ENCODE data around the gene PUS3. TPM values are rescaled to one million over a fixed set of nuclear protein-coding genes. Genes with fewer than 3 reads are reported as not detected.
"Not testable (repeated sequence)": the region's sequence is repeated elsewhere in the genome, so short reads cannot be mapped to it uniquely, and the experiment has no call there.

The PUS3 gene
- total RNA-seq, 2 donors from 2014 or later: 8.3 to 11.8 TPM

DNA sequence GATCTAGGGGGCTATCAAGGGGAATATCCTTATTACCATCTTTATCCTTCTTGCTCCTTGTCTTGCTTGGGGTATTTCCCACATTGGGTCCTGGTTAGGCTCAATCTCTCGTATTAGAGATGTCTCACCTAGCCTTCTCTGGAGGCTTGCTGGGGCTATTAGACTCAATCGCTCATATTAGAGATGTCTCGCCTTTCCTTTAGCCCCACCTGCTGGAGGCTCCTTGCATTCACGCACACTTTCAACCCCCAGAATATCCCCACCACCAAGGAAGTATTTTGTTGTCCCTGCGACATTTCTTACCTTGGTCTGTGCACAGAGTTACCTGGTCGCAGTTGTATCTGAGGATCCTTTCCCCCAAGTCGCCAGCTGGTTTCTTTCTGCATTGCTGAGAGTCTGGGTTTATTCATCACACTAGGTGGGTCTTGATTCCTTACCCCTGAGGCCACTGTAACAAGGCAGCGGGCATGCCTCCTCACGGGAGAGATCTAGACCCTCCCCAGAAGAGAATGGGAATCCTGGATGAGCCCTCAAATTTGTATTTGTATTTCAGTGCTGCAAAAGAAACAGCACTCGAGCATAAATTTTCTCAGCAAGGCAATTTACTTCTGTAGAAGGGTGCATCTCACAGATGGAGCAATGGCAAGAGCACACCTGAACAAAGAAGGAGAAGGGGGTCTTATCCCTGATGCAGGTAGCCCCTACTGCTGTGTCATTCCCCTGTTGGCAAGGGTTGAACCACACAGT is 31.4 kb downstream of the PUS3 start:
- H3K4me3 ChIP-seq: no peak overlapping the region
- no peaks in the 10 kb centered on the region for H3K4me1 ChIP-seq (replicated peaks)
- H3K9me3 ChIP-seq: no peaks in the 10 kb centered on the region
- H3K36me3 ChIP-seq: no peaks in the 10 kb centered on the region
- 77% methylated on average over 10 of the region's 10 CpGs for WGBS
- no peak for TF ChIP-seq POLR2AphosphoS5 (IDR thresholded peaks at IDR 0.05)
- no peak for TF ChIP-seq POLR2A (IDR thresholded peaks at IDR 0.05)
- TF ChIP-seq, protein P1, sequence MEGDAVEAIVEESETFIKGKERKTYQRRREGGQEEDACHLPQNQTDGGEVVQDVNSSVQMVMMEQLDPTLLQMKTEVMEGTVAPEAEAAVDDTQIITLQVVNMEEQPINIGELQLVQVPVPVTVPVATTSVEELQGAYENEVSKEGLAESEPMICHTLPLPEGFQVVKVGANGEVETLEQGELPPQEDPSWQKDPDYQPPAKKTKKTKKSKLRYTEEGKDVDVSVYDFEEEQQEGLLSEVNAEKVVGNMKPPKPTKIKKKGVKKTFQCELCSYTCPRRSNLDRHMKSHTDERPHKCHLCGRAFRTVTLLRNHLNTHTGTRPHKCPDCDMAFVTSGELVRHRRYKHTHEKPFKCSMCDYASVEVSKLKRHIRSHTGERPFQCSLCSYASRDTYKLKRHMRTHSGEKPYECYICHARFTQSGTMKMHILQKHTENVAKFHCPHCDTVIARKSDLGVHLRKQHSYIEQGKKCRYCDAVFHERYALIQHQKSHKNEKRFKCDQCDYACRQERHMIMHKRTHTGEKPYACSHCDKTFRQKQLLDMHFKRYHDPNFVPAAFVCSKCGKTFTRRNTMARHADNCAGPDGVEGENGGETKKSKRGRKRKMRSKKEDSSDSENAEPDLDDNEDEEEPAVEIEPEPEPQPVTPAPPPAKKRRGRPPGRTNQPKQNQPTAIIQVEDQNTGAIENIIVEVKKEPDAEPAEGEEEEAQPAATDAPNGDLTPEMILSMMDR (IDR thresholded peaks at IDR 0.05): no peak
- H3K27ac ChIP-seq: no peak overlapping the region
- no peak for DNase-seq (ENCODE audit: low spot score)
- H3K27me3 ChIP-seq (replicated peaks; ENCODE audit: insufficient read depth): no peaks in the 10 kb centered on the region
- intact Hi-C loops (cut with DNase I): loop anchor here (10.0 kb wide), 1 partner anchor 777 kb away; no protein-coding TSS in a partner anchor

DNA sequence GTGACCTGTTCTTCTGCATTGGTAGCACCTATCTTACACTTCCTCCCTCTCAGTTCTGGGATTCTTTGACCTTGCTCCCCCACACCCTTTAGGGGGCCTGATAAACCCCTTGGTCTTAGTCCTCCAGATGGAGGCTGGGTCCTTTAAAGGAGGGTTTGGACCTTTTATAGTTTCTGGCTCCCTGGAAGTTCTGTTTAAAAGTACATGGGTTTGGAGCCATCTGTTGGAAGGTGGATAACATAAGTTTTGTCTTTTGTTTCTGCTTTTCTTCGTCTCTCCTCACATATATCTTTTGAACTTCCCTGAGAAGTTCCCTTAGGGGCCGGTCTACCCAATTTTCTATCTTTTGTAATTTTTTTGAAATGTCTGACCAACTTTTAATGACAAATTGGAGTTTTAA is 33.5 kb downstream of the PUS3 start:
- TF ChIP-seq, protein P1 (IDR thresholded peaks at IDR 0.05): no peak
- TF ChIP-seq POLR2AphosphoS5 (IDR thresholded peaks at IDR 0.05) (no peak), POLR2A (IDR thresholded peaks at IDR 0.05) (no peak)
- 80% methylated on average over 2 of the region's 2 CpGs for WGBS
- H3K4me1 ChIP-seq (replicated peaks): no peaks in the 10 kb centered on the region
- no peaks in the 10 kb centered on the region for H3K27me3 ChIP-seq (replicated peaks; ENCODE audit: insufficient read depth)
- intact Hi-C loops (cut with DNase I): no loop called here
- H3K9me3 ChIP-seq: no peaks in the 10 kb centered on the region
- H3K27ac ChIP-seq: no peak overlapping the region
- no peak for DNase-seq (ENCODE audit: low spot score)
- no peak overlapping the region for H3K4me3 ChIP-seq
- no peaks in the 10 kb centered on the region for H3K36me3 ChIP-seq

DNA sequence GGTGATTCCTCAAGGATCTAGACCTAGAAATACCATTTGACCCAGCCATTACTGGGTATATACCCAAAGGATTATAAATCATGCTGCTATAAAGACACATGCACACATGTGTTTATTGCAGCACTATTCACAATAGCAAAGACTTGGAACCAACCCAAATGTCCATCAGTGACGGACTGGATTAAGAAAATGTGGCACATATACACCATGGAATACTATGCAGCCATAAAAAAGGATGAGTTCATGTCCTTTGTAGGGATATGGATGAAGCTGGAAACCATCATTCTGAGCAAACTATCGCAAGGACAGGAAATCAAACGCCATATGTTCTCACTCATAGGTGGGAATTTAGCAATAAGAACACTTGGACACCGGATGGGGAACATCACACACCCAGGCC is 37.7 kb downstream of the PUS3 start:
- DNase-seq (ENCODE audit: low spot score); H3K4me3 ChIP-seq; H3K9me3 ChIP-seq; H3K36me3 ChIP-seq; intact Hi-C loops (cut with DNase I); H3K4me1 ChIP-seq (replicated peaks); H3K27me3 ChIP-seq (replicated peaks; ENCODE audit: insufficient read depth); H3K27ac ChIP-seq: not testable (repeated sequence)
- 93% methylated on average over 4 of the region's 4 CpGs for WGBS

DNA sequence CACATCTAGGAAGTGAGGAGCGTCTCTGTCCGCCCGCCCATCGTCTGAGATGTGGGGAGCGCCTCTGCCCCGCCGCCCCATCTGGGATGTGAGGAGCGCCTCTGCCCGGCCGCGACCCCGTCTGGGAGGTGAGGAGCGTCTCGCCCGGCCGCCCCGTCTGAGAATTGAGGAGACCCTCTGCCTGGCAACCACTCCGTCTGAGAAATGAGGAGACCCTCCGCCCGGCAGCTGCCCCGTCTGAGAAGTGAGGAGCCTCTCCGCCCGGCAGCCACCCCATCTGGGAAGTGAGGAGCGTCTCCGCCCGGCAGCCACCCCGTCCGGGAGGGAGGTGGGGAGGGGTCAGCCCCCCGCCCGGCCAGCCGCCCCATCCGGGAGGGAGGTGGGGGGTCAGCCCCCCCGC is 40.2 kb downstream of the PUS3 start:
- H3K27ac ChIP-seq; H3K27me3 ChIP-seq (replicated peaks; ENCODE audit: insufficient read depth); H3K4me1 ChIP-seq (replicated peaks); intact Hi-C loops (cut with DNase I); H3K9me3 ChIP-seq; H3K4me3 ChIP-seq; H3K36me3 ChIP-seq; DNase-seq (ENCODE audit: low spot score): not testable (repeated sequence)
- no CpG with 5 or more reads among the region's 33 CpGs for WGBS

DNA sequence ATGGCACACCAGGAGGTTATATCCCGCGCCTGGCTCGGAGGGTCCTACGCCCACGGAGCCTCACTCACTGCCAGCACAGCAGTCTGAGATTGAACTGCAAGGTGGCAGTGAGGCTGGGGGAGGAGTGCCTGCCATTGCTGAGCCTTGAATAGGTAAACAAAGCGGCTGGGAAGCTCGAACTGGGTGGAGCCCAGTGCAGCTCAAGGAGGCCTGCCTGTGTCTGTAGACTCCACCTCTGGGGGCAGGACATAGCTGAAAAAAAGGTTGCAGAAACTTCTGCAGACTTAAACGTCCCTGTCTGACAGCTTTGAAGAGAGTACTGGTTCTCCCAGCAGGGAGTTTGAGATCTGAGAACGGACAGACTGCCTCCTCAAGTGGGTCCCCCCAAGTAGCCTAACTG is 45.3 kb downstream of the PUS3 start:
- intact Hi-C loops (cut with DNase I); H3K4me3 ChIP-seq; H3K27ac ChIP-seq; H3K27me3 ChIP-seq (replicated peaks; ENCODE audit: insufficient read depth); H3K36me3 ChIP-seq; DNase-seq (ENCODE audit: low spot score); H3K9me3 ChIP-seq; H3K4me1 ChIP-seq (replicated peaks): not testable (repeated sequence)
- WGBS: 85% methylated on average over 9 of the region's 9 CpGs

DNA sequence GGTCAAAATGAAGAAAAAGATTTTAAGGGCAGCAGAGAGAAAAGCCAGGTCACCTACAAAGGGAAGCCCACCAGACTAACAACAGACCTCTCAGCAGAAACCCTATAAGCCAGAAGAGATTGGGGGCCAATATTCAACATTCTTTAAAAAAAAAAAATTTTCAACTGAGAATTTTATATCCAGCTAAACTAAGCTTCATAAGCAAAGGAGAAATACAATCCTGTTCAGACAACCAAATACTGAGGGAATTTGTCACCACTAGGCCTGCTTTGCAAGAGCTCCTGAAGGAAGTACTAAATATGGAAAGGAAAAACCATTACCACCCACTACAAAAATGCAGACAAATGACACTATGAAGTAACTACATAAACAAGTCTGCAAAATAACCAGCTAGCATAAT is 56.8 kb downstream of the PUS3 start:
- TF ChIP-seq, protein P1 (IDR thresholded peaks at IDR 0.05): no peak
- TF ChIP-seq POLR2A (IDR thresholded peaks at IDR 0.05) (no peak), POLR2AphosphoS5 (IDR thresholded peaks at IDR 0.05) (no peak)
- Histone ChIP-seq H3K4me3 (no peak overlapping the region), H3K27me3 (replicated peaks; ENCODE audit: insufficient read depth) (no peaks in the 10 kb centered on the region), H3K9me3 (no peaks in the 10 kb centered on the region), H3K4me1 (replicated peaks) (no peaks in the 10 kb centered on the region), H3K36me3 (no peaks in the 10 kb centered on the region), H3K27ac (no peak overlapping the region)
- DNase-seq (ENCODE audit: low spot score): no peak
- intact Hi-C loops (cut with DNase I): no loop called here

Other genes starting within 250 kb of the PUS3 start
- 10 to 100 TPM in 1 of 2 donors, not detected in 1; 10.8 TPM for gene ACRV1, start 222.4 kb downstream of the PUS3 start, total RNA-seq
- 1 to 10 TPM in 1 of 2 donors, not detected in 1; 3.5 TPM for gene PATE1, start 156.9 kb downstream of the PUS3 start, total RNA-seq
- gene PATE2, start 124.4 kb downstream of the PUS3 start, total RNA-seq: not detected
- gene PATE3, start 115.1 kb downstream of the PUS3 start, total RNA-seq: not detected
- 1 to 10 TPM in 1 of 2 donors, not detected in 1; 3.1 TPM for gene PATE4, start 69.9 kb downstream of the PUS3 start, total RNA-seq
- 1 to 10 TPM; 4.4 to 6.5 TPM for gene HYLS1, start 15.5 kb downstream of the PUS3 start, total RNA-seq
- gene DDX25, start 1.3 kb upstream of the PUS3 start, total RNA-seq: 1 to 10 TPM in 1 of 2 donors, not detected in 1; 9.5 TPM
- gene VSIG10L2, start 42.8 kb upstream of the PUS3 start, total RNA-seq: 1 to 10 TPM in 1 of 2 donors, under 1 TPM in 1; 0.14 to 1.3 TPM
- 10 to 100 TPM in 1 of 2 donors, 1 to 10 TPM in 1; 9.8 to 26.9 TPM for gene CDON, start 159.7 kb upstream of the PUS3 start, total RNA-seq

All from prostate gland (tissue), 2 donors.